Measurements from ENCODE around the gene SPINK7. TPM values are rescaled to one million over a fixed set of nuclear protein-coding genes. Genes with fewer than 3 reads are reported as not detected.

Gene SPINK7
- total RNA-seq (2021; ENCODE audit: unreplicated experiment) (not detected), Bru-seq, nascent RNA (not detected), BruChase-seq, experiment 1, labeled RNA remaining after a 6-hour chase (not detected), BruChase-seq, experiment 2, labeled RNA remaining after a 2-hour chase (not detected)
- 0.12 TPM in 1 of 2 replicates, not detected in the other for polyA plus RNA-seq (2012)
- long read RNA-seq, result 0 reads

DNA sequence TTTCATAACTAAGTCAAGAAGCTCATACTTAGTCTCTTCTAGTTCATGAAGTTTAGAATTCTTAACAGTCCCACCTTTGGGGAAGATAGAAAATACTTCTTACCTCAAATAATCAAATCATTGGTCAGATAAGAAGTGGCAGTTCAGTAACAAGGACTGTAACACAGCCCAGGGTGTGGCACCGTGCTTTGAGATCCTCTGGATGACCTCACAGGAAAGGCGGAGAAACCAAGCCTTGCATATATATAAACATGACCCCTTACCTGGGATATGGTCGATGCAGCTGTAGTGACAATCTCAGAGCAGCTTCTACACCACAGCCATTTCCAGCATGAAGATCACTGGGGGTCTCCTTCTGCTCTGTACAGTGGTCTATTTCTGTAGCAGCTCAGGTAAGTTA lies at the start of gene SPINK7:
Gene SPINK7, plus strand, starts transcription at position 271 of the 400 bp plus-strand sequence. Its CDS starts 61 bp downstream, at position 332.
- RAD21 ChIA-PET (ENCODE audit: low non-redundant PET in 1 of 2, low total read pairs in 2 of 2, uncharacterized antibody in 2 of 2, unreplicated experiment in 2 of 2), result no interaction called here
- no peaks in the 10 kb centered on the region for H3K36me3 ChIP-seq (ENCODE audit: control insufficient read depth in 1 of 2, insufficient read depth in 2 of 2, low read length in 2 of 2)
- H3K4me1 ChIP-seq (ENCODE audit: control insufficient read depth in 1 of 2, insufficient read depth in 2 of 2, low read length in 2 of 2), result no peaks in the 10 kb centered on the region
- H3K79me2 ChIP-seq (ENCODE audit: insufficient read depth, low read length), result no peaks in the 10 kb centered on the region
- H2AFZ ChIP-seq (ENCODE audit: low read depth, low read length, poor library complexity, severe bottlenecking), result no peak within 1 kb of the TSS
- no peaks in the 10 kb centered on the region for H3K9me3 ChIP-seq (ENCODE audit: control insufficient read depth in 1 of 2, insufficient read depth in 1 of 2, low read depth in 1 of 2, low read length in 2 of 2)
- H3K9ac ChIP-seq (ENCODE audit: low read length), result no peak within 1 kb of the TSS
- no peak within 1 kb of the TSS for H3K4me3 ChIP-seq (replicated peaks in 1 of 2; ENCODE audit: low read depth in 1 of 2, low read length in 2 of 2)
- no peaks in the 10 kb centered on the region; the same call in 1 of the 2 replicates for H4K20me1 ChIP-seq (ENCODE audit: insufficient read depth)
- BruUV-seq (replicated peaks), result no TSS peak
- CTCF ChIA-PET, result no interaction called here
- POLR2A ChIA-PET, result no interaction called here
- TF ChIP-seq FOSL1 (IDR thresholded peaks at IDR 0.05; ENCODE audit: low read depth) (no peak), SRF (IDR thresholded peaks at IDR 0.05; ENCODE audit: low read depth) (no peak), EZH2phosphoT487 (IDR thresholded peaks at IDR 0.05; ENCODE audit: borderline replicate concordance) (no peak), CEBPB (IDR thresholded peaks at IDR 0.05; ENCODE audit: low read depth) (no peak), POLR2AphosphoS5 (IDR thresholded peaks at IDR 0.05; ENCODE audit: low read depth, low read length) (no peak), EGR1 (IDR thresholded peaks at IDR 0.05; ENCODE audit: low read depth) (no peak), ELF1 (IDR thresholded peaks at IDR 0.05; ENCODE audit: borderline replicate concordance, low read depth) (no peak), EZH2 (IDR thresholded peaks at IDR 0.05) (no peak), TCF7L2 (IDR thresholded peaks at IDR 0.05; ENCODE audit: borderline replicate concordance, extremely low read depth, insufficient read depth, insufficient read length) (no peak), RAD21 (IDR thresholded peaks at IDR 0.05; ENCODE audit: low read depth) (no peak), ZNF274 (IDR thresholded peaks at IDR 0.05; ENCODE audit: low read depth, low read length) (no peak), ZFX (IDR thresholded peaks at IDR 0.05) (no peak), YY1 (IDR thresholded peaks at IDR 0.05; ENCODE audit: extremely low read depth, insufficient replicate concordance, low read depth, low read length) (no peak)
- TF ChIP-seq, protein P1, sequence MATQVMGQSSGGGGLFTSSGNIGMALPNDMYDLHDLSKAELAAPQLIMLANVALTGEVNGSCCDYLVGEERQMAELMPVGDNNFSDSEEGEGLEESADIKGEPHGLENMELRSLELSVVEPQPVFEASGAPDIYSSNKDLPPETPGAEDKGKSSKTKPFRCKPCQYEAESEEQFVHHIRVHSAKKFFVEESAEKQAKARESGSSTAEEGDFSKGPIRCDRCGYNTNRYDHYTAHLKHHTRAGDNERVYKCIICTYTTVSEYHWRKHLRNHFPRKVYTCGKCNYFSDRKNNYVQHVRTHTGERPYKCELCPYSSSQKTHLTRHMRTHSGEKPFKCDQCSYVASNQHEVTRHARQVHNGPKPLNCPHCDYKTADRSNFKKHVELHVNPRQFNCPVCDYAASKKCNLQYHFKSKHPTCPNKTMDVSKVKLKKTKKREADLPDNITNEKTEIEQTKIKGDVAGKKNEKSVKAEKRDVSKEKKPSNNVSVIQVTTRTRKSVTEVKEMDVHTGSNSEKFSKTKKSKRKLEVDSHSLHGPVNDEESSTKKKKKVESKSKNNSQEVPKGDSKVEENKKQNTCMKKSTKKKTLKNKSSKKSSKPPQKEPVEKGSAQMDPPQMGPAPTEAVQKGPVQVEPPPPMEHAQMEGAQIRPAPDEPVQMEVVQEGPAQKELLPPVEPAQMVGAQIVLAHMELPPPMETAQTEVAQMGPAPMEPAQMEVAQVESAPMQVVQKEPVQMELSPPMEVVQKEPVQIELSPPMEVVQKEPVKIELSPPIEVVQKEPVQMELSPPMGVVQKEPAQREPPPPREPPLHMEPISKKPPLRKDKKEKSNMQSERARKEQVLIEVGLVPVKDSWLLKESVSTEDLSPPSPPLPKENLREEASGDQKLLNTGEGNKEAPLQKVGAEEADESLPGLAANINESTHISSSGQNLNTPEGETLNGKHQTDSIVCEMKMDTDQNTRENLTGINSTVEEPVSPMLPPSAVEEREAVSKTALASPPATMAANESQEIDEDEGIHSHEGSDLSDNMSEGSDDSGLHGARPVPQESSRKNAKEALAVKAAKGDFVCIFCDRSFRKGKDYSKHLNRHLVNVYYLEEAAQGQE (IDR thresholded peaks at IDR 0.05; ENCODE audit: low read depth), result no peak
- TF ChIP-seq, protein P2, sequence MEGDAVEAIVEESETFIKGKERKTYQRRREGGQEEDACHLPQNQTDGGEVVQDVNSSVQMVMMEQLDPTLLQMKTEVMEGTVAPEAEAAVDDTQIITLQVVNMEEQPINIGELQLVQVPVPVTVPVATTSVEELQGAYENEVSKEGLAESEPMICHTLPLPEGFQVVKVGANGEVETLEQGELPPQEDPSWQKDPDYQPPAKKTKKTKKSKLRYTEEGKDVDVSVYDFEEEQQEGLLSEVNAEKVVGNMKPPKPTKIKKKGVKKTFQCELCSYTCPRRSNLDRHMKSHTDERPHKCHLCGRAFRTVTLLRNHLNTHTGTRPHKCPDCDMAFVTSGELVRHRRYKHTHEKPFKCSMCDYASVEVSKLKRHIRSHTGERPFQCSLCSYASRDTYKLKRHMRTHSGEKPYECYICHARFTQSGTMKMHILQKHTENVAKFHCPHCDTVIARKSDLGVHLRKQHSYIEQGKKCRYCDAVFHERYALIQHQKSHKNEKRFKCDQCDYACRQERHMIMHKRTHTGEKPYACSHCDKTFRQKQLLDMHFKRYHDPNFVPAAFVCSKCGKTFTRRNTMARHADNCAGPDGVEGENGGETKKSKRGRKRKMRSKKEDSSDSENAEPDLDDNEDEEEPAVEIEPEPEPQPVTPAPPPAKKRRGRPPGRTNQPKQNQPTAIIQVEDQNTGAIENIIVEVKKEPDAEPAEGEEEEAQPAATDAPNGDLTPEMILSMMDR (IDR thresholded peaks at IDR 0.05 in 2 of 3, conservative IDR thresholded peaks at IDR 0.05 in 1 of 3; ENCODE audit: borderline replicate concordance in 1 of 3, insufficient read depth in 1 of 3, low read depth in 2 of 3, low read length in 2 of 3), result no peak
- TF ChIP-seq, protein P3, sequence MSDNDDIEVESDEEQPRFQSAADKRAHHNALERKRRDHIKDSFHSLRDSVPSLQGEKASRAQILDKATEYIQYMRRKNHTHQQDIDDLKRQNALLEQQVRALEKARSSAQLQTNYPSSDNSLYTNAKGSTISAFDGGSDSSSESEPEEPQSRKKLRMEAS (IDR thresholded peaks at IDR 0.05), result no peak
- intact Hi-C loops (cut with micrococcal nuclease), result no loop called here
- H3K27me3 ChIP-seq (ENCODE audit: insufficient read depth, low read length), result 0 out of 2 replicates have a peak, but pooled peaks cover 2% of the 10 kb centered on the region
- H3K4me2 ChIP-seq (ENCODE audit: low read length), result no peak within 1 kb of the TSS
- H3K27ac ChIP-seq (ENCODE audit: low read depth, low read length), result no peak within 1 kb of the TSS
- no peak for ATAC-seq
- no peaks in the 10 kb centered on the region for H3K9me2 ChIP-seq (ENCODE audit: insufficient read depth)
- DNase-seq (ENCODE audit: low read depth, low spot score), result no peak
